Prostate gland (tissue), 2 donors: ENCODE data around the gene TNS1. TPM values are rescaled to one million over a fixed set of nuclear protein-coding genes. Genes with fewer than 3 reads are reported as not detected.

Source experiments
- DNase-seq: peaks from one replicate; pipeline ENCODE4 v3.0.0-alpha.2; 2019; ENCODE audit warnings: low spot score
- H3K27ac ChIP-seq, 2 donors: fragments of 200-600 bp; sonication (generic); 2 replicates each; pipeline ENCODE4 v1.5.1; 2017 to 2019
- H3K27me3 ChIP-seq: fragments of 200-600 bp; sonication (generic); replicated peaks from 2 replicates; pipeline ENCODE4 v1.5.1; 2019; ENCODE audit not compliant: insufficient read depth
- H3K36me3 ChIP-seq, 2 donors: fragments of 200-600 bp; sonication (generic); 1 replicate in 1 of 2; 2 replicates in 1 of 2; pipeline versions ENCODE4 v1.5.1 to v1.8.1; 2017 to 2019
- H3K4me1 ChIP-seq: fragments of 200-600 bp; sonication (generic); replicated peaks from 2 replicates; pipeline ENCODE4 v1.5.1; 2019
- H3K4me3 ChIP-seq, 2 donors: fragments of 200-600 bp; sonication (generic); 2 replicates each; pipeline ENCODE4 v1.5.1; 2017 to 2019
- H3K9me3 ChIP-seq: fragments of 200-600 bp; sonication (generic); 2 replicates; pipeline ENCODE4 v1.5.1; 2017
- POLR2A ChIP-seq: fragments of 450-650 bp; IDR thresholded peaks from one replicate; pipeline ENCODE4 v1.6.1; 2016; ENCODE audit warnings: antibody characterized with exemption, mild to moderate bottlenecking
- POLR2AphosphoS5 ChIP-seq: sonication (generic); formaldehyde crosslinking; IDR thresholded peaks from one replicate; pipeline ENCODE4 v1.6.1; 2017; ENCODE audit warnings: antibody characterized with exemption
- WGBS: methylation state at CpG from one replicate; pipeline ENCODE4 v1.1.5; 2018; 5-methylcytosine and 5-hydroxymethylcytosine counted together
- intact Hi-C: fragments of 100-400 bp; cut with DNase I; formaldehyde crosslinking; loops from one replicate; pipeline ENCODE4 v1.14.2; 2022
- total RNA-seq, 2 donors: library from RNA; depleted of rRNA; stranded (reverse); fragments of >200 nt; gene quantifications; one replicate each; pipeline ENCODE4 v1.1.0, GENCODE V29; 2016
- TF ChIP-seq, protein P1 (sequence below), 4 experiments: fragments of 200-600 bp in 2 of 4; fragments of 450-650 bp in 2 of 4; sonication (generic) in 2 of 4; IDR thresholded peaks; 1 replicate in 3 of 4; 2 replicates in 1 of 4; pipeline ENCODE4 v1.5.1; 2016 to 2019; ENCODE audit warnings: antibody characterized with exemption in 4 of 4, mild to moderate bottlenecking in 2 of 4, moderate library complexity in 2 of 4

TNS1 gene
- total RNA-seq, 2 donors from 2014 or later, result 238 to 659 TPM

DNA sequence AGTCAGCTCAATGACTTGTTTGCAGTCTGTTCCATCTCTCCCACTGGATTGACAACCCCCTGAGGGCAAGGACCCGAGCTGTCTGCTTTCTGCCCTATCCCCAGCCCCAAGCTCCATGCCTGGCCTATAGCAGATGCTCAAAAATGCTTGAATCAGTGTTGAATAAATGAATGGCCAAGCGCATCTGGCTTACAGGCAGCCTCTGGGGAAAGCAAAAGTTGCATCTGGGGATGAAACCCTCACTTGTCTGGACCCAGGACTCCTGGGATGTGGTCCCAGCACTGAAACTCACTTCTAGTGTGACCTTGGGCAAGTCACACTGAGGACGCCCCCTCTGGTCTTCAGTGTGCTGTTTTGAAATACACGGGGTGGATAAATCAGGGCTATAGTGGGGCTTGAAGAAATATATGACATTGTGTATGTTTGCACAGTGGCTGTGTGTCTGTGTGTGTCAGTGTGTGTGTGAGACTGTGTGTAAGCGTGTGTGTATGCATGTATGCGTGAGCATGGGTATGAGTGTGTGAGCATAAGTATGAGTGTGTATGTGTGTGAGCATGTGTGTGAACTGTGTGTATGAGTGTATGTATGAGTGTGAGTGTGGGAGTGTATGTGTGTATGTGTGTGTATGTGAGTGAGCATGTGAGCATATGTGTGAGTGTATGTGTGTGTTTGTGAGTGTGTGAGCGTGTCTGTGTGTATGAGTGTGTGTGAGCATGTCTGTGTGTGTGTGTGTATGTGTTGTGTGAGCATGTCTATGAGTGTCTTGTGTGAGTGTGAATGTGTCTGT, 27.8 kb upstream of the TNS1 start:
- Histone ChIP-seq H3K36me3 (no peaks in the 10 kb centered on the region), H3K9me3 (no peaks in the 10 kb centered on the region), H3K4me1 (peaks cover 6% of the 10 kb centered on the region), H3K4me3 (no peak overlapping the region), H3K27me3 (no peaks in the 10 kb centered on the region), H3K27ac (peak overlapping the region; percentile 12 to 41)
- WGBS, result 91% methylated on average over 7 of the region's 7 CpGs
- intact Hi-C loops, result no loop called here
- TF ChIP-seq POLR2A (no peak), POLR2AphosphoS5 (no peak)
- TF ChIP-seq, protein P1, sequence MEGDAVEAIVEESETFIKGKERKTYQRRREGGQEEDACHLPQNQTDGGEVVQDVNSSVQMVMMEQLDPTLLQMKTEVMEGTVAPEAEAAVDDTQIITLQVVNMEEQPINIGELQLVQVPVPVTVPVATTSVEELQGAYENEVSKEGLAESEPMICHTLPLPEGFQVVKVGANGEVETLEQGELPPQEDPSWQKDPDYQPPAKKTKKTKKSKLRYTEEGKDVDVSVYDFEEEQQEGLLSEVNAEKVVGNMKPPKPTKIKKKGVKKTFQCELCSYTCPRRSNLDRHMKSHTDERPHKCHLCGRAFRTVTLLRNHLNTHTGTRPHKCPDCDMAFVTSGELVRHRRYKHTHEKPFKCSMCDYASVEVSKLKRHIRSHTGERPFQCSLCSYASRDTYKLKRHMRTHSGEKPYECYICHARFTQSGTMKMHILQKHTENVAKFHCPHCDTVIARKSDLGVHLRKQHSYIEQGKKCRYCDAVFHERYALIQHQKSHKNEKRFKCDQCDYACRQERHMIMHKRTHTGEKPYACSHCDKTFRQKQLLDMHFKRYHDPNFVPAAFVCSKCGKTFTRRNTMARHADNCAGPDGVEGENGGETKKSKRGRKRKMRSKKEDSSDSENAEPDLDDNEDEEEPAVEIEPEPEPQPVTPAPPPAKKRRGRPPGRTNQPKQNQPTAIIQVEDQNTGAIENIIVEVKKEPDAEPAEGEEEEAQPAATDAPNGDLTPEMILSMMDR (IDR thresholded peaks at IDR 0.05), result no peak
- DNase-seq, result no peak

DNA sequence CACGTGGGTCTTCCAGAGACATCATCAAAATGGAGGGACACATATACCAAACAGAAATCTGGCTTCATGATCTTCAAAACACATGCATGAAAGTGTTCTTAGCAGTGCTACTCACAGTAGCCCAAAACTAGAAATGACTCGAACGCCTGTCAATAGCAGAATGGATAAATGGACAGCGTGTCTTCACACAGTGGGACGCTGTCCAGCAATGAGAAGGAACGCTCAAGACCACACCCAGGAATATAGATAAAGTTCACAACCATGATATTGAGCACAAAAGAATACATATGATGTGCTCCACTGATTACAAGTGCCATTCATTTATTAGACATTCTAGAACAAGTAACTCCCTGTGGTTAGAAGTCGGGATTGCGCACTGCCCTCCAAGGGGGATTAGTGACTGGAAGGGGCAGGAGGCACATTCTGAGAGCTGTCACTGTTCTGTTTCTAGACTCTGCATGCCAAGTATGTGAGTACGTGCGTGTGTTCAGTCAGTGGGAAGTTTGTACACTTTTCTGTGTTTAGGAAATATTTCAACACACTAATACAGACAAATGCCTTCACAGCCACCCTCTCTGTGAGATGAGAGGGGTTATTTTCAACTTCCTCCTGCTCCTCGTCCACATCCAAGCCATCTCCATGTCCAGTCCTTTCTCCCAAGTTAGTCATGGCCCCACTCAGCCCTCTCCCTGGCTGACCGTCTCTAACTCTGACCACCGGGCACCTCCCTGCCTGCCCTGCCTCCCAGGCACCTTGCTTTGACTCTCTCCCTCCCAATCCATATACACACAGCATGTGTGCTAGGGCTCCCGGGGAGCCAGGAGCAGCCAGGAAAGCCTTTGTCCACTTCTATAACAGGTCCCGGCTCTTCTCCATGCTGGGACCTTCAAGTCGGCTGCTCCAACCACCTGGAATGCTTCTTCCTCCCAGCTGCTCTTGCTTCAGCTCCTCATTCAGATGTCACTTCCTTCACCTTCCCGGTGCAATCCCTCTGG, 26.9 kb upstream of the TNS1 start:
- Histone ChIP-seq H3K4me1 (peaks cover 6% of the 10 kb centered on the region), H3K4me3 (no peak overlapping the region), H3K36me3 (no peaks in the 10 kb centered on the region), H3K27me3 (no peaks in the 10 kb centered on the region), H3K9me3 (no peaks in the 10 kb centered on the region), H3K27ac (peak overlapping the region; percentile 12 to 41)
- DNase-seq, result no peak
- no peak for TF ChIP-seq POLR2AphosphoS5
- TF ChIP-seq POLR2A, result no peak
- TF ChIP-seq, protein P1 (IDR thresholded peaks at IDR 0.05), result no peak
- 56% methylated on average over 17 of the region's 17 CpGs for WGBS
- intact Hi-C loops, result no loop called here

DNA sequence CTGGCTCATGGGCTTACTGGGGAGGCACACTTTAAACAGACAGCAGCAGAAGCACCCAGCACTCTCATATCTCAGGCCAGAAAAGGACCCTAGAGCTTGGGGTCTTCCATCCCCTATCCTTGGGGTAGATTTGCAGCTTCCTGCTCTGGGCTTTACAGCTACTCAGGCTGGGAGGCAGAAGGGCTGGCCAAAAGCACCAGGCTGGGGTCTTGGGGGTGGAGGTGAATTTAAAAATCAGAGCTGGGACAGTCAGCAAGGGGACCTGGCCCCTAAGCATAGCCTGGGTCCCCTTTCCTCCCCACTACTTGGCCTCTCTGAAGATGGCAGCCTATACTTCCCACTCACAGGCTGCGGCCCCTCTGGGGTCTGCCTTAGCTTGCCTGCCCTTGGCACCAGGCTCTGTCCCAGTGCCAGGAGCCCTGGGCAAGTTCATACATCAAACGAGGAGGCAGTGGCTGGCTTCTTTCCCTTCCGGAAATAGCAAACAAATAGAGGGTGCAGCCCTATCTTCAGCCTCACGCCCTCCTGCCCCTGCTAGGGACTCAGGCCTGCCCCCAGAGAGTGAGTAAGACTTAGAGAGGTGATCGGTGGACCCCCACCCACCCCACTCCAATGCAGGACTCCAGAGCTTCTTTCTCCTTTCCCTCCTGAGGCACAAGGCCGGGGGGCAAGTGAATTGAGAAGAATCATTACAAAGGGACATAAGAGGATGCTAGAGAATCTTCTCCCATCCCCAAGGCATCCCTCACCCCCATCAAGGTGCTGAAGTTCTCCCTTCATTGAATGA, 26.0 kb upstream of the TNS1 start:
- peak; percentile 53 for DNase-seq
- no peaks in the 10 kb centered on the region for H3K36me3 ChIP-seq
- TF ChIP-seq POLR2AphosphoS5 (peak; percentile 39), POLR2A (no peak)
- intact Hi-C loops, result no loop called here
- H3K4me3 ChIP-seq, result no peak overlapping the region
- 39% methylated on average over 6 of the region's 6 CpGs for WGBS
- peaks cover 6% of the 10 kb centered on the region for H3K4me1 ChIP-seq
- H3K27ac ChIP-seq, result peak overlapping the region in 1 of 2 donors; percentile 41
- H3K9me3 ChIP-seq, result no peaks in the 10 kb centered on the region
- H3K27me3 ChIP-seq, result no peaks in the 10 kb centered on the region

DNA sequence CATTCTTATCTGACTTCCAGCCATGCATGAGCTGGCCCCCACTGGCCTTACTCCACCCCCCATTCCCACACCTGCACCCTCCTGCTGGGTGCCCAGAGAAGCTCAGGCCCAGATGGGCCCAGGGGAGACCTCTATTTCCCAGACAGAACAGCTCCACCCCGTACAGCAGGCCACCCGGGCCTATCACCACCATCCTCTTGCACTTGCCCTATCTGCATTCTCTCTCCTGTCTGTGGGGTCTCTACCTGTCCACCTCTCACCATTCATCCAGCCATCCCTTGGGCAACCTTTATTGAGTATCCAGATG, 25.3 kb upstream of the TNS1 start:
- intact Hi-C loops, result no loop called here
- no peak for DNase-seq
- Histone ChIP-seq H3K9me3 (no peaks in the 10 kb centered on the region), H3K4me1 (peaks cover 6% of the 10 kb centered on the region), H3K27ac (peak overlapping the region in 1 of 2 donors; percentile 41), H3K4me3 (no peak overlapping the region), H3K27me3 (no peaks in the 10 kb centered on the region), H3K36me3 (no peaks in the 10 kb centered on the region)
- TF ChIP-seq, protein P1 (IDR thresholded peaks at IDR 0.05), result no peak
- TF ChIP-seq POLR2AphosphoS5 (no peak), POLR2A (no peak)
- WGBS, result 96% methylated on average over 2 of the region's 2 CpGs
